GM18505 (cell line): ENCODE data around the gene PAQR6.

Source experiments
- ATAC-seq: cut with Tn5 transposase; IDR thresholded peaks from one replicate; pipeline ENCODE4 v1.9.1; 2021; ENCODE audit not compliant: unreplicated experiment
- POLR2A ChIP-seq: IDR thresholded peaks from 4 replicates; pipeline ENCODE4 v1.6.1; 2011; ENCODE audit warnings: borderline replicate concordance; ENCODE audit not compliant: insufficient read depth, insufficient read length; ENCODE audit errors: extremely low read depth

PAQR6 gene, protein sequence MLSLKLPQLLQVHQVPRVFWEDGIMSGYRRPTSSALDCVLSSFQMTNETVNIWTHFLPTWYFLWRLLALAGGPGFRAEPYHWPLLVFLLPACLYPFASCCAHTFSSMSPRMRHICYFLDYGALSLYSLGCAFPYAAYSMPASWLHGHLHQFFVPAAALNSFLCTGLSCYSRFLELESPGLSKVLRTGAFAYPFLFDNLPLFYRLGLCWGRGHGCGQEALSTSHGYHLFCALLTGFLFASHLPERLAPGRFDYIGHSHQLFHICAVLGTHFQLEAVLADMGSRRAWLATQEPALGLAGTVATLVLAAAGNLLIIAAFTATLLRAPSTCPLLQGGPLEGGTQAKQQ

DNA sequence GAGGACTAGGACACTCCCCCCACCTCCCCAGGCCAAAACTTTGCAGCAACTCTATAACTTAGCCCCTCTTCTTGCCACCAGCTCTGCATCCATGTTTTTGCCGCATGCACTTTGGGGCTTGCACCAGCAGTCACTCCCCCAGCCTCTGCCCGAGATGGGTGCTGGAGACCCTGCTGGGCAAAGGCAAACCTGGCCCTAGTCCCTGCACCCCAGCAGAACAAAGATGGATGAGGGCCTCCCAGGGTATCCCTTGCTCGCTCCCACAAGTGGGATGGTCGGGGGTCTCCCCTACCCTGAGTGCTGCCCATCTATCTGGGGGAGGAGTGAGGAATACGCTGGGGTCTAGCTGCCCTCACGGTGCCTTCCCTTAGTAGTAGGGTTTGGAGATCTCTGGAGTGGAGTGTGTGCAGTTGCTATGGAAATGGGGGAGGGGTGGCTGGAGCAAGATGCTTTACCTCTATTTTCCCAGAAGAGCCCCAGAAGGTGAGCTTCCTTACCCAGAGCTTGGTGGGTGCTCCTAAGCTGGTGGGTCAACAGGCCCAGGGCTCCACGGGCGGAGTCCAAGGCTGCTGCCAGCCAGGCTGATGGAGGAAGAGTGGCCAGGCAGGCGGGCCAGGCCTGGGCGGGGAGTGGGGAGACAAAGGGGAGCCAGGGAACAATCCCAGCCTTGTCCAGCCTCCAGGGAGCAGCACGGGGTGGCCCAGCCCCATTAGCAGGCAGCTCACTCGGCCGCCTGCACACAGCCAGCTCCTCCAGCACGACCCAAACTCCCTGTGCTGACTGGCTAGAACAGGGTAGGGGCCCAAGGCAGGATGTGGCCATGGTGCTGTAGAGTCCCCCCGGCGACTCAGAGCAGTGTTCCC lies at the start of gene PAQR6:
PAQR6 (minus strand) TSS at position 597 of the 863 bp plus-strand sequence. CDS start 1,325 bp downstream, outside the sequence.
- no peak for TF ChIP-seq POLR2A
- no peak for ATAC-seq

DNA sequence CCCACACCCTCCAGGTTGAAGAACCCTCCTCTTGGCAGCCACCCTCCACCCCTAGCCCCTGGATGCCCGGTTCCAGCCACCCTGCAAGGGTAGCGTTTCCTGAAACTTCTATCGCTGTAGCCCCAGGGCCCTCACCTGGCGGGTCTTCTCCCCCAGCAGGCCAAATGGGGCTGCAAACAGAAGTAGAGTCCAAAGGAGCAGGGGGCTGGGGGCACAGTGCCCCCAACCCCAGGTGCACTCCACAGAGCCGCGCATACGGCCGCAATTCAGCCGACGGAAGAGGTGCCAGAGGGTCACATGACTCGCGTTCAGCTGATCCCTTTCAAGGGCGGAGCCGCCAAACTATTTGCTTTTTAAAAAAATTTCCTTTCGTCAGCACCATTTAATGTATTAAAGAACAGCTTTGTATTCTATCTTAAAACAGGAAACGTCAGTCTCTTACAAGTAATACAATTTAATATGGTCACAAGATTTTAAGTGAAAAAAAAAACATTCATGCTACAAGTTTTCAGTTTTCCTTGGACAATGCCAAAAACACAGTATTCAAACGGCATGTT lies 47.6 kb upstream of the PAQR6 start, which contains the start of gene GLMP:
GLMP (minus strand) TSS at position 289 of the 557 bp plus-strand sequence; CDS start at position 255, 34 bp downstream.
- no peak for ATAC-seq
- TF ChIP-seq POLR2A: peak; percentile 82

DNA sequence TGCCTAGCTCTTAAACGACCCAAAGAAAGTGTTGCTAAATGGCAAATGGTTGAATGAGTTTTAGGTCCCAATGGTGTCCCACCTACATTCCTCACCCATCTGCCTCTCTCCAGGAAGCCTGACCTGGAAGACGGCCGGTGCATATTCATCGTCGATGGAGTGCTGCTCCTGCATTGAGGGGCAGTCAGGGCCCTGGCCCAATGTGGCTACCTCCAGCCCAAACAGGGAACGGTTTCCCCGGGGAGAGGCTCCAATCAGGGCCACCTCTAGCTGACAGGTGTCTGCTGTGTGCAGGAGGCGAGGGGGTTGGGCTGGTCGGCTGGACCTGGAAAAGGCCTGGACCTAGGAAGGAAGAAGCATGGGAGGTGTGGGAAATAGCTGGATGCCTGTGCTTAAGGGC lies 46.0 kb upstream of the PAQR6 start:
- no peak for TF ChIP-seq POLR2A
- no peak for ATAC-seq

DNA sequence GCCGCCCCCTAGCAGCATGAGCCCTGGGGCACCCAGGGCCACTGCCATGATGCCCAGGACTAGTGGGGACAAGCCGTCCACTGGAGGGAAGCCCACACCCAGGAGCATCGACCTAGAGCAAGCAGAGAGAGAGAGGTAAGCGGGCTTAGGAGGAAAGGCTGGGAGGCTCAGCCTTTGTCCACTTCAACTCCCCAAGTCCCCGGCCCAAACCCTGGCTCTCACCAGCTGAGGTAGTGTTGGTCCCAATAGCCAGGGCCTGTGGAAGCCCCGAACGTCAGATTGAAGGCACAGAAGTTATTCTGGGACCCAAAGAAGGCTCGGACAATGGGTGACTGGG lies 45.2 kb upstream of the PAQR6 start:
- TF ChIP-seq POLR2A: no peak

DNA sequence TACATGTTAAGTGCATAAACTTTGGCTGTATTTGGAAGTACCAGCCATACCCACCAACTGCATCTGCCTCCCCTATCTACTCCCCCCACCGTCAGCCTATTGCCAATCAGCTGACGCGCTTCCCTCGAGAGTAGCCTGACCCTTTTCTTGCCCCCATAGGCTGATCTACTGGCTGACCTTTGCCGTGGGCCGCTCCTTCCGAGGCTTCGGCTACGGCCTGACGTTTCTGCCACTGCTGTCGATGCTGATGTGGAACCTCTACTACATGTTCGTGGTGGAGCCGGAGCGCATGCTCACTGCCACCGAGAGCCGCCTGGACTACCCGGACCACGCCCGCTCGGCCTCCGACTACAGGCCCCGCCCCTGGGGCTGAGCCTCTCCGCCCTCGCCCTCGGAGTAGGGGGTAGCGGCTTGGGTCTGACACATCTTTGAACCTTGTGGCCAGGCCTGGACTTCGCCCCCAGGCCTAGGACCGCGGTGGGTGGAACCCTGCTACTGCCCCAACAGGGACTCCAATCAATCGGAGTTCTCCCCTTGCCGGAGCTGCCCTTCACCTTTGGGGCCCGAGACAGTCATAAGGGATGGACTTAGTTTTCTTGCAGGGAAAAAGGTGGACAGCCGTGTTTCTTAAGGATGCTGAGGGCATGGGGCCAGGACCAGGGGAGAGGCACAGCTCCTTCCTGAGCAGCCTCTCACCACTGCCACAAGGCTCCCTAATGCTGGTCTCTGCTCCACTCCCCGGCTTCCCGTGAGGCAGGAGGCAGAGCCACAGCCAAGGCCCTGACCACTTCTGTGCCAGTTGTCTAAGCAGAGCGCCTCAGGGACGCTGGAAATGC lies 43.6 kb upstream of the PAQR6 start:
- ATAC-seq: no peak
- no peak for TF ChIP-seq POLR2A

More for the DNA sequence above, 45.2 kb upstream of the PAQR6 start:
- ATAC-seq: no peak

DNA sequence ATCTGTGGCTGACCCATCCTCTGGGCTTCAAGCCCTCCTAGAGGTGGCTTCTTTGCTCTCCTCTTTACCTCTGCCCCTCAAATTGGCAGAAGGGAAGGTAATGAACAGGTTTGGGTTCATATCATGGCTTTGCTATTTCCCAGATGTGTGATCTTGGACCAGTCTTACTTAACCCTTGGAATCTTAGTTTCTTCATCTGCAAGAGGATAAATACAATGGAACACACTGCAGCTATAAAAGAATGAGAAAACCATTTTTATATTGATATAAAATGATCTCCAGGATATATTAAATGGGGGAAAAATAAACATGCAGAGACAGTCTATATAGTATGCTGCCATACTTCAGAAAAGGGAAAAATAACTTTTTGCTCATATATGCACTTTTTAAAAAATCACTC lies 42.0 kb upstream of the PAQR6 start:
- TF ChIP-seq POLR2A: no peak
- ATAC-seq: no peak

DNA sequence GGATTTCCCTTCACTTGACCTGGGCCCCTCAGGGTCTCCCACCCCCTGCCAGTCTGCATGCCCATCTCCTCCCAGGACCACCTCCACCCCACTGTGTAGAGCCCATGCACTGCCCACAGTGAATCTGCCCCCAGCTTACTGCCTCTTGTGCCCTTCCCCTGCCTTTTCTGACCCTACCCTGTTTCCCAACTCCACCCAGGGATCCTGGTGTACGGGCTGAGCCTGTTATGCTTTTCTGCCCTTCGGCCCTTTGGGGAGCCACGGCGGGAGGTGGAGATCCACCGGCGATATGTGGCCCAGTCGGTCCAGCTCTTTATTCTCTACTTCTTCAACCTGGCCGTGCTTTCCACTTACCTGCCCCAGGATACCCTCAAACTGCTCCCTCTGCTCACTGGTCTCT lies 38.2 kb upstream of the PAQR6 start:
- ATAC-seq: no peak

DNA sequence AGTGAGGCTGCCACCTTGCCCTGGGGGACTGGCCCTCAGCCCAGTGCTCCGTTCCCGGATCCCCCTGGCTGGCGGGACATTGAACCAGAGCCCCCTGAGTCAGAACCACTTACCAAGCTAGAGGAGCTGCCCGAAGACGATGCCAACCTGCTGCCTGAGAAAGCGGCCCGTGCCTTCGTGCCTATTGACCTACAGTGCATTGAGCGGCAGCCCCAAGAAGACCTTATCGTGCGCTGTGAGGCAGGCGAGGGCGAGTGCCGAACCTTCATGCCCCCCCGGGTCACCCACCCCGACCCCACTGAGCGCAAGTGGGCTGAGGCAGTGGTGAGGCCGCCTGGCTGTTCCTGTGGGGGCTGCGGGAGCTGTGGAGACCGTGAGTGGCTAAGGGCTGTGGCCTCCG lies 37.6 kb upstream of the PAQR6 start:
- no peak for TF ChIP-seq POLR2A

More for the DNA sequence above, 38.2 kb upstream of the PAQR6 start:
- no peak for TF ChIP-seq POLR2A

DNA sequence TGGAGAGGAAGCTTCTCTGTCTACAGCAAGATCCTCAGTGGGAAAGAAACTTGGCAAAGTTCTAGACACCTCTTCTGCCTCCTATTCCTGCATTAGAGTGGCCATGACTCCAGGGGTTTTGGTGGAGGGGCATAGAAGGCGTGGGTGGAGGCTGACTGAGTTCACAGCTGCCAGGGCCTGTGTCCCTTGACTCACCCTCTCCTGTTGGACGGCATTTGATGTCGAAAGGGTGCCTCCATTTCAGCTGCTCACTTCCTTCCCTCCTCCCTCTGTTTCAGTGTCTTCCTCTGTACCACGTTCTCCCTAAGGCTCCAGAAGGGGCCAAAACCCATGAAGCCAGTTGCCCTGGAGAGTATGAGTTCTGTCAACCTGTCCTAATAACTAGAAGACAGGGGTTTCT lies 36.9 kb upstream of the PAQR6 start:
- no peak for TF ChIP-seq POLR2A
- no peak for ATAC-seq

More for the DNA sequence above, 37.6 kb upstream of the PAQR6 start:
- ATAC-seq: no peak

DNA sequence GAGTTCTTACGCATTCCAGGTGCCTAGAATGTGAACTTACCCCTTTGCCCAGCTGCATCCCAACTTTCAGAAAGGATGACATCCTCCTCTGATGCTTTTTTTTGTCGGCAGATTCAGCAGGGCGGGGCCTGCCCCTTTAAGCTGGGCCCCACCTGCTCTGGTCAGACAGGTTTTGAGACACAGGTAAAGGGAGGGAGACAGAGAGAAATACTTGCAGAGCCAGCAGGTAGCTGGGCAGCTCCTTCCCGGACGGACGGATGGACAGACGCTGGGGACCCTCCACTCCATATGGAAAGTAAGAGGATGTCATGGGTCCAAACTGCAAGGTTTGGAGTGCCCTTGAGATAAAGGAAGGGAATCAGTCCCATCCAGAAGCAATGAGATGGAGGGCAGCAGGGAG lies 36.3 kb upstream of the PAQR6 start, which contains the start of gene TMEM79:
TMEM79 (plus strand) TSS at position 214 of the 400 bp plus-strand sequence. CDS start 902 bp downstream, outside the sequence.
- TF ChIP-seq POLR2A: no peak
- no peak for ATAC-seq

DNA sequence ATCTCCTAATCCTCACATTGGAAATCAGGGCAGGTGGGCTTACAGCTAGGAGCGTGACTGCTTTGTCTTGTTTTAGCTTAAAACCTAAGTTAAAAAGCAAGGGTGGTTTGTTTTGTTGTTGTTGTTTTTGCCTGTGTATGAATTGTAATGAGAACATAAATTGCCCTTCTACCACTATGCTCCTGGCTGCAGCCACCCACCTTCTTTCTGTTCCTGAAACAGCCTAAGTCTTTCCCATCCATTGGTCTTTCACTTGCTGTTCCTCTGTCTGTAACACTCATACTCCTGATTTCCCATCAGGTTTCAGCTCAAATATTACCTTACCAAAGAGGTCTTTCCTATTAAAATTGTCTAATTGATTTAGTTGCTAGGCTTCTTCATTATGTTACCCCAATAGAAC lies 35.7 kb upstream of the PAQR6 start:
- no peak for ATAC-seq
- TF ChIP-seq POLR2A: no peak

DNA sequence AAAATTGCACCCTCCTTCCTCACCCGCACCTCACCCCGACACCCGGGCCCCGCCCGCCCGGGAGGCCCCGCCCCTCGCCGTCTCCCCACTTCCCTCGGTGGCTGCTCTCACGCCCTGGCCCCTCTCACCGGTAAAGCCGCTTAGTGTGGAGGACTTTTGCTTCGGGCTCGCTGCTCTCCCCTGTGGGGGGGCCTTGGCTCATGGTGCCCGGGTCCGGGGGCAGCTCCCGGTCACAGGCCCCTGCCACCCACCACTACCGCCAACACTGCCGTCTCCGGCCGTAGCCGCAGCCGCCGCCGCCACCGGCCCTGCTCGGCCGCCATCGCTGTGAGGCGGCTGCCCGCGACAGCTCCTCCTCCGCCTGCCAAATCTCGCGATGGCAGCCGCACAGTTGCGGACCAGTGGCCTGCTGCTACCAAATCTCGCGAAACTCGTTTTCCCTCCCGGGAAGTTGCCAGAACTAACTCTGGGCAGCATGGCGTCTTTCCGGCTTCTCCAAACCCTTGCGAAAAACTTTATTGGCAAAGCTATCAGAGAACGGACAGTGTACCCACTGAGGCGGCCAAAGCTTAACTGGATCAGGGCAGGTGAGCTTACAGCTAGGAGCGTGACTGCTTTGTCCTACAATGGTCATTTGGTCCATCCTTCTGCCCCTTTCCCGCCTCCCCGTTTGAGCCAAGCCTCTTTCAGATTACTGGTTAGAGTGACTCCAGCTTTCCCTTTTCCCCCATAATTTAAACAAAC lies 34.8 kb upstream of the PAQR6 start, which contains the start of gene SMG5:
SMG5 (minus strand) TSS at position 347 of the 744 bp plus-strand sequence; CDS start at position 202, 145 bp downstream.
- peak; percentile 99 for TF ChIP-seq POLR2A
- peak; percentile 71 for ATAC-seq
